HepG2 (cell line): ENCODE data around the gene ZNF782. TPM values are rescaled to one million over a fixed set of nuclear protein-coding genes. Genes with fewer than 3 reads are reported as not detected.
"Not testable (repeated sequence)": the region's sequence is repeated elsewhere in the genome, so short reads cannot be mapped to it uniquely, and the experiment has no call there.

Experiments
- ATAC-seq: fragments of 200-7000 bp; cut with Tn5 transposase; 3 replicates; pipeline ENCODE4 v1.9.1; 2020; ENCODE audit warnings: mild to moderate bottlenecking, moderate library complexity
- BruUV-seq: library from RNA; stranded (reverse); fragments of 400-500 nt; replicated peaks from 2 replicates; lab custom pipeline; 2021; lab: Mats Ljungman, UMichigan
- CTCF ChIA-PET: fragments of 300-600 bp; formaldehyde crosslinking; extraction: SDS; loops from one replicate; lab custom pipeline; 2021; ENCODE audit warnings: low total read pairs, inconsistent platforms, low intra/inter-chr PET ratio; lab: Yijun Ruan, JAX
- POLR2A ChIA-PET: fragments of 350-600 bp; sonication (Branson Sonifier 250); formaldehyde crosslinking; loops from one replicate; lab custom pipeline; 2020; ENCODE audit warnings: antibody characterized with exemption, inconsistent platforms; lab: Yijun Ruan, JAX
- DNase-seq: peaks from one replicate; pipeline ENCODE4 v3.0.0-alpha.2; 2015; ENCODE audit warnings: low spot score
- FAIRE-seq: peaks from 3 replicates; lab custom pipeline; 2011; peaks lifted over from hg19 to GRCh38; lab: Jason Lieb, UNC
- H2AFZ ChIP-seq: one replicate; pipeline ENCODE4 v1.6.1; 2011; ENCODE audit warnings: low read length, inconsistent platforms
- H3K27ac ChIP-seq: fragments of 300-600 bp; 3 replicates; pipeline ENCODE4 v1.8.0; 2011; ENCODE audit warnings: mixed run types, mild to moderate bottlenecking, mixed read lengths, low read length, inconsistent platforms; ENCODE audit not compliant: insufficient read depth; ENCODE audit errors: extremely low read length
- H3K27me3 ChIP-seq, 2 experiments: fragments of 200-600 bp in 1 of 2; 2 replicates in 1 of 2; 3 replicates in 1 of 2; pipeline versions ENCODE4 v1.6.0 to v1.8.0; 2011; ENCODE audit warnings: low read length in 2 of 2, mild to moderate bottlenecking in 2 of 2, moderate library complexity in 2 of 2, inconsistent platforms in 1 of 2; ENCODE audit not compliant: insufficient read depth in 2 of 2, control insufficient read depth in 1 of 2
- H3K36me3 ChIP-seq, 2 experiments: fragments of 200-600 bp in 1 of 2; replicated peaks in 1 of 2; 2 replicates in 1 of 2; 3 replicates in 1 of 2; pipeline versions ENCODE4 v1.5.1 to v1.8.0; 2011; ENCODE audit warnings: low read length in 2 of 2, inconsistent platforms in 1 of 2; ENCODE audit not compliant: insufficient read depth in 2 of 2, control insufficient read depth in 1 of 2
- H3K4me1 ChIP-seq: 2 replicates; pipeline ENCODE4 v1.5.1; 2012; ENCODE audit warnings: low read length, inconsistent platforms; ENCODE audit not compliant: insufficient read depth
- H3K4me2 ChIP-seq: 2 replicates; pipeline ENCODE4 v1.6.0; 2011; ENCODE audit warnings: low read depth, low read length, inconsistent platforms
- H3K4me3 ChIP-seq, 3 experiments: fragments of 200-600 bp in 1 of 3; sonication (generic), shearing (Covaris generic) in 1 of 3; replicated peaks in 1 of 3; 2 replicates each; pipeline ENCODE4 v1.5.1; 2011 to 2016; ENCODE audit warnings: low read length in 3 of 3, inconsistent platforms in 2 of 3, low read depth in 2 of 3, mild to moderate bottlenecking in 2 of 3, control low read depth in 1 of 3, mixed read lengths in 1 of 3; ENCODE audit not compliant: insufficient read depth in 1 of 3
- H3K79me2 ChIP-seq: one replicate; pipeline ENCODE4 v1.6.1; 2011; ENCODE audit warnings: low read length, inconsistent platforms; ENCODE audit not compliant: insufficient read depth
- H3K9ac ChIP-seq: 2 replicates; pipeline ENCODE4 v1.6.0; 2011; ENCODE audit warnings: mild to moderate bottlenecking, low read depth, low read length, inconsistent platforms; ENCODE audit not compliant: insufficient read depth
- H3K9me3 ChIP-seq: 2 replicates; pipeline ENCODE4 v1.5.1; 2012; ENCODE audit warnings: mild to moderate bottlenecking, low read length
- H4K20me1 ChIP-seq: 2 replicates; pipeline ENCODE4 v1.6.0; 2011; ENCODE audit warnings: inconsistent platforms, mild to moderate bottlenecking, low read length, moderate library complexity; ENCODE audit not compliant: insufficient read depth
- MAFF ChIP-seq: IDR thresholded peaks from 2 replicates; pipeline ENCODE4 v1.6.1; 2011; ENCODE audit warnings: low read depth, low read length, improper control_type of control experiment
- MAFK ChIP-seq, 2 experiments: IDR thresholded peaks in 1 of 2; conservative IDR thresholded peaks in 1 of 2; 2 replicates each; pipeline ENCODE4 v1.6.1; 2011; ENCODE audit warnings: improper control_type of control experiment in 2 of 2, low read length in 2 of 2
- ZNF431 ChIP-seq: sonication (generic); formaldehyde crosslinking; IDR thresholded peaks from 2 replicates; pipeline ENCODE4 v1.9.0; 2022; ENCODE audit warnings: missing genetic modification reagents, low read depth, mild to moderate bottlenecking, borderline replicate concordance
- ZNF75D ChIP-seq: sonication (generic); formaldehyde crosslinking; IDR thresholded peaks from 2 replicates; pipeline ENCODE4 v1.8.1; 2023; ENCODE audit warnings: missing genetic modification reagents, mild to moderate bottlenecking, borderline replicate concordance
- WGBS: methylation state at CpG from one replicate; pipeline ENCODE4 v1.1.6; 2017; ENCODE audit warnings: low lambda C conversion rate; 5-methylcytosine and 5-hydroxymethylcytosine counted together
- in situ Hi-C: cut with HindIII; loops from 2 replicates; pipeline ENCODE4 v1.10.0; 2017; ENCODE audit warnings: low pct_unique_long_range_greater_than_20kb; ENCODE audit not compliant: extremely low pct_ligation_motif_present
- intact Hi-C: fragments of 100-400 bp; cut with micrococcal nuclease; formaldehyde crosslinking; loops from one replicate; pipeline ENCODE4 v1.10.0; 2022; ENCODE audit not compliant: unreplicated experiment
- polyA plus RNA-seq, 8 experiments: library from polyadenylated mRNA; depleted of rRNA in 3 of 8; stranded (reverse) in 7 of 8; unstranded in 1 of 8; fragments of >200 nt; fragmentation: Illumina TruSeq in 4 of 8; extraction: Trizol in 4 of 8; gene quantifications; 2 replicates each; pipeline versions ENCODE4 v1.2.1 to v1.2.3, GENCODE V29; 2011 to 2016; ENCODE audit warnings: low read depth in 4 of 8, missing spikeins in 1 of 8, mixed read lengths in 1 of 8; ENCODE audit not compliant: insufficient read depth in 1 of 8
- total RNA-seq, 5 experiments: library from RNA; depleted of rRNA; stranded (reverse); fragments of >200 nt; fragmentation: Illumina TruSeq; extraction: Trizol; gene quantifications; 2 replicates each; pipeline ENCODE4 v1.2.3, GENCODE V29; 2016; ENCODE audit warnings: low read depth in 1 of 5

The ZNF782 gene
- total and polyA plus RNA-seq, 2 of the 13 experiments (the other 11 are each of a cell fraction or from before 2014, with no cell fraction given) = 1.4 to 4.9 TPM

GRCh38 chr9:96867079-96867804 is 12.9 kb upstream of the ZNF782 start:
- Histone ChIP-seq H3K27ac (no peak overlapping the region), H3K9ac (no peak overlapping the region), H3K9me3 (peaks cover 5% of the 10 kb centered on the region; the same call in 1 of the 2 replicates), H3K36me3 (no peaks in the 10 kb centered on the region), H3K4me2 (peak overlapping the region; percentile 13; the same call in 1 of the 2 replicates), H3K79me2 (no peaks in the 10 kb centered on the region), H3K4me3 (no peak overlapping the region), H2AFZ (no peak overlapping the region), H4K20me1 (no peaks in the 10 kb centered on the region), H3K4me1 (peaks cover 18% of the 10 kb centered on the region), H3K27me3 (no peaks in the 10 kb centered on the region)
- FAIRE-seq (no peak), DNase-seq (no peak), ATAC-seq (no peak)
- CTCF ChIA-PET = no interaction called here
- POLR2A ChIA-PET = interaction anchor here (0.8 to 1.1 kb wide), 2 partner anchors 9 kb away, joined by 3 read pairs; no protein-coding TSS in a partner anchor
- TF ChIP-seq ZNF75D (CRISPR knock-in tag) (no peak), MAFF (peak; percentile 93), MAFK (conservative IDR thresholded peaks at IDR 0.05 in 1 of 2, IDR thresholded peaks at IDR 0.05 in 1 of 2; ENCODE audit: low read length in 2 of 2) (peak; percentile 94 to 95)
- 59% methylated on average over 7 of the region's 7 CpGs for WGBS
- intact Hi-C loops = no loop called here
- no TSS peak for BruUV-seq
- in situ Hi-C loops = loop anchor here (10.0 to 25.0 kb wide), 2 partner anchors 238 to 745 kb away; no protein-coding TSS in a partner anchor

- in situ Hi-C loops = loop anchor here (10.0 to 25.0 kb wide), 2 partner anchors 240 to 747 kb away; no protein-coding TSS in a partner anchor
- H3K4me1 ChIP-seq = peaks cover 18% of the 10 kb centered on the region
- H3K36me3 ChIP-seq, BruUV-seq, FAIRE-seq, H3K4me2 ChIP-seq, CTCF ChIA-PET, H4K20me1 ChIP-seq, H3K9me3 ChIP-seq, H2AFZ ChIP-seq, H3K4me3 ChIP-seq, H3K27ac ChIP-seq, H3K27me3 ChIP-seq, H3K9ac ChIP-seq, intact Hi-C loops, ATAC-seq, DNase-seq, POLR2A ChIA-PET, H3K79me2 ChIP-seq: not testable (repeated sequence)
- 6% methylated on average over 2 of the region's 2 CpGs for WGBS
- TF ChIP-seq ZNF431 = peak; percentile 88; the same call in 1 of the 2 replicates
Measured at GRCh38 chr9:96865240-96865639, 10.9 kb upstream of the ZNF782 start.
